Thyroid gland (tissue), 4 donors: ENCODE results near the gene FOXO6.

Experiments
- CTCF ChIP-seq, 6 experiments: fragments of 200-600 bp in 3 of 6; fragments of 450-650 bp in 3 of 6; sonication (generic) in 3 of 6; IDR thresholded peaks; one replicate each; pipeline ENCODE4 v1.5.1; 2016 to 2019; ENCODE audit warnings: antibody characterized with exemption in 6 of 6, mild to moderate bottlenecking in 2 of 6, inconsistent platforms in 1 of 6, moderate library complexity in 1 of 6
- POLR2A ChIP-seq, 2 donors: fragments of 450-650 bp; IDR thresholded peaks; one replicate each; pipeline ENCODE4 v1.6.1; 2017; ENCODE audit warnings: antibody characterized with exemption in 2 of 2, mild to moderate bottlenecking in 2 of 2, moderate library complexity in 1 of 2

- TF ChIP-seq CTCF (IDR thresholded peaks at IDR 0.05) (no peak), POLR2A (IDR thresholded peaks at IDR 0.05) (no peak)
Measured at GRCh38 chr1:41330588-41331545, 30.4 kb upstream of the FOXO6 start.
